ENCODE results near the gene ARHGEF28.

ARHGEF28 gene

DNA sequence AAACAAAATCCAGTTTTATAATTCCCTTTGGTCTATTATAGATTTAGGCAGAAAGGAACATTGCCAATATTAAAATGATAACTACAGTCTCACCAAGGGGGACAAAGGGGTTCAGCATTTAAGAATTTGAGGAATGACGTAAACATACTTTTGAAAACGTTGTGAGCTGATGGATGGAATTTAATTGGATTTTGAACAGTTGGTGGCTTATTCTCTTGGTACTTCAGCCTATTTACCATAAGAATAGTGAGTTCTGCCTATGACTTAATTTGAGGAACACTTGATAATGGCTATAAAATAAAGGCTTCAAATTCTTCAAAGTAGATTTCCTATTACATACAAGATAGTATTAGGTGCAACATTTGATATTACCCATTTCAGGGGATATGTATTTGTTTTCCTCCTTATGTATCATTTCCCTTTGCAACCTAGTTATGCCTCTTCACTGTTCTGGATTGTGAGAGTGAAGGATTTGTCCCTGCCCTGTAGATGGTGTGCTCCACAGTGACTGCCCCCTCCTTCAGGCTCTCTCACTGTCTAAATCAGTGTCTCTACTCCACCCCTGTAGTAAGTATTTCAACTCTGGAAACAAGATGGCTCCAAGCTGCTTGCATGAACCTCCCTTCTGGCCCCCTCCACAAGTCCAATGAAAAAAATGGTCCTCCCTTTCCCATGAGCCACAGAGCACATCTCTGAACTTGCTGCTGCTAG lies 225.6 kb downstream of the ARHGEF28 start:
- DNase-seq (ENCODE audit: low spot score) = no peak

DNA sequence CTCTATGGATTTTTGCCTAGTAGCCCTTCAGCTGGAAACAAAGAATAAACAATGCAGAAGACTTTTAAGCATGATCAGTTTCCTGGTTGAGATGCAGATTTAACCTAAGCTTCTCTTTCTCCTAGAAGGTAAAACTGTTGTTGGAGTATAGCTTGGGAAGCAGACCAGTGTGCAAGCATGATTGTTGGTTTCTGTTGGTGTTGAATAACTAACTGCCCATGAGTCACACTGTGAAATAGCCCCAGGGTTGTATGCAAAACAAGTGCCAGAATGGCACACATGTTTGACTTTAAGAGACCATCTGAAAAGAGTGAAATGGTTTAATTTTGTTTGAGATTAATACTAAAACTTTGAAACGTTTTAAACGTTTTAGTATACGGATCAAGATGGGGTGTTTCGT lies 227.1 kb downstream of the ARHGEF28 start:
- no peak for DNase-seq (ENCODE audit: low spot score)

DNA sequence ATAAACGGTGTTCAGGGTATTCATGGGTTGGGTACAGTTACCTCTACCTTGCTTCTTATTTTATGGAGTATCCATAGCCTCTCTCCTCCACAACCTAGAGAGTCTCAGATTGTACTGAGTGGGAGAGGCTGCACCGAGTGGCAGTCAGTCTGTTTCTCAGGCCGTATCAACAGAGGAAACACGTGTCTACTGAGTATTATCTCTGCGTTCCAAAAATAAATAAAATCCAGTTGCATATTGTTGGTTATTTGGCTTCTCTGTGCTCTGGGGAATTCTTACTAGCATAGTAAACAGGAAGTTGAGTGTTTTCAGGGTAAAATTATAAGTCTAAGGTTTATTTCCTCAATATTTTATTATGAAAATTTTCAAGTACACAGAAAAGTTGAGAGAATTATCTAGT lies 231.0 kb downstream of the ARHGEF28 start:
- DNase-seq (ENCODE audit: low spot score) = no peak

DNA sequence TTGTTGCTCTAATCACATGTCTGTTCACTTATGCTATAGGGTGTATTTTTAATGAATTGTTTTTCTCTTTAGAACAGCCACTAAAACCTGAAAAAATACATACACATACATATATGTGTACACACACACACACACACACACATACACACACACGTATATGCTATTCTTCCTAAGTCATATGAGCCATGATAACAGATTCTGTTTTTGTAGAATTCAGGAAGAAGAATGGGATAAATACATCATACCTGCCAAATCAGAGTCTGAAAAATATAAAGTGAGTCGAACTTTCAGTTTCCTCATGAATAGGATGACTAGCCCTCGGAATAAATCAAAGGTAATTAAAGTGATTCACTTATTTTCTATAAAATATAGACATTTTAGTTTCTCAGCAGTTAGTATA lies 231.4 kb downstream of the ARHGEF28 start:
- DNase-seq (ENCODE audit: low spot score) = no peak

DNA sequence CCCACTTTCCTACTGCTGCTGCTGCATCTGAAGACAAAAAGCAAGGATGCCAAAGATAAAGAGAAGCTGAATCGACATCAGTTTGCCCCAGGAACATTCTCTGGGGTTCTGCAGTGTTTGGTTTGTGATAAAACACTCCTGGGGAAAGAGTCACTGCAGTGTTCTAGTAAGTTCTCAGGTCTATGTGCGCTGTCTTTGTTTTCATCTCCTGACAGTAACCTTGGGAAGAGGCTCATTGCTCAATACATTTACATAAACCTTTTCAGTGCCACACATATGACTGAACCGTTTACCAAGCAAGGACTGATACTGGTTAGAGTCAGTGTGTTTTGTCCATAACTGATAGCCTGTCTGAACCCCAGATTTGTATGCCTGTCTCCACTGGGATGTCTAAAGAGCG lies 232.1 kb downstream of the ARHGEF28 start:
- DNase-seq (ENCODE audit: low spot score) = no peak

DNA sequence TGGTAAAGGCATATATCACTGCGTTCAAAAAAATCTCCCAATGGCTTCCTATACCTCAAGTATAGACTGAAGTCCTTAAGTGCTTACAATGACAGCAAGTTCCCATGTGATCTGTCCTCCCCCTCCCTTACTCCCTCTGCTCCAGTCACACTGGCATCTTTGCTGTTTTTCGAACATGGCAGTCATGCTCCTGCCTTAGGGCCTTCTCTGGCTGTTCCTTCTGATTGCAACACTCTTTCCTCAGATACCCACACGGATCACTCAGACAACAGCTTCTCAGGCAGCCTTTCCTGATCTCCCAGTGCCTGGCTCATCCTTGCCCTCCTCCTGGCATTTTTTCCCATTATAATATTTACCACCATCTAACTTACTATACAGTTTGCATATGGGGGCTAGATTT lies 232.8 kb downstream of the ARHGEF28 start:
- no peak for DNase-seq (ENCODE audit: low spot score)

DNA sequence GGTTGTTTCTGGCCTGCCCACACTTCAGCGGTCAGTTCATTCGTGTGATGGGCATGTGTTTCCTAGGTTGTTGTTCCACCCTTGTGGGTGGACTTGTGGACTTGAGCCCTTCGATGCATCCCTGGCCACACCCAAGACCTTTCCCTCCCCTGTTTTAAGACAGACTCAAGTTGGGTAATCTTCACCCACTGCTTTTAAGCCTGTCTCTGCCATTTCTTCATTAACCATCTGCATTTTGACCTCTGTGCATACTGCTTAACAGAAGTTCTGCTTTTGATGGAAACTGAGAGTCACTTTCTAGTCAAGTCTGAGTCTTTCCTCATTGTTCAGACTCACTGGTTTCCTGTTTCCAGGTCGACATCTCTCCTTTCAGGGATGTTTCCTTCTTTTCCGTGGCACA lies 233.7 kb downstream of the ARHGEF28 start:
- no peak for DNase-seq (ENCODE audit: low spot score)

DNA sequence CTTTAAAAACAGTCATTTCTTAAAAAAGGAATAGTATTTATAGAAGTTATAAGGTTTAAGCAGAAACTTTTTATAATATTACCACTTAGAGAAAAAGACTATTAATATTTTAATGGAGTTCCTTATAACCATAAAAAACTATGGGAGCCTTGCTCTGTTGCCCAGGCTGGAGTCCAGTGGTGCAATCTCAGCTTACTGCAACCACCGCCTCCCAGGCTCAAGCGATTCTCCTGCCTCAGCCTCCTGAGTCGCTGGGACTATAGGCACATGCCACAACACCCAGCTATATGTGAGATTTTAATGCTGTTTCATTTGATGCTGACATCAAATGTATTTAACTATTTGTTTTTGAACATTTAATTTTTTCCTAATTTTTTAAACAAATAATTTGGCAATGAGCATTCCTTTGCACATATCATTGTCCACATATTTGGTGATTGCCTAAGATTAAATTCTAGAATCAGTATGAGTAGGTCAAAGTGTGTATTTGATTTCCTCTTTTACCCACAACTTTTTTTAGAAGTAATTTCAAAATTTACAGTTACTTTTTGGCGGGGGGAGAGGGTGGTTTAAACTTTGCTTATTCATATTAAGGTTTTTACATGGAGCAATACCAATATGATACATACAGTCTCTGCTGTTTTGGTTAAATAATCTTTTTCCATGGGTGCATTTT lies 235.5 kb downstream of the ARHGEF28 start:
- DNase-seq (ENCODE audit: low spot score) = no peak

DNA sequence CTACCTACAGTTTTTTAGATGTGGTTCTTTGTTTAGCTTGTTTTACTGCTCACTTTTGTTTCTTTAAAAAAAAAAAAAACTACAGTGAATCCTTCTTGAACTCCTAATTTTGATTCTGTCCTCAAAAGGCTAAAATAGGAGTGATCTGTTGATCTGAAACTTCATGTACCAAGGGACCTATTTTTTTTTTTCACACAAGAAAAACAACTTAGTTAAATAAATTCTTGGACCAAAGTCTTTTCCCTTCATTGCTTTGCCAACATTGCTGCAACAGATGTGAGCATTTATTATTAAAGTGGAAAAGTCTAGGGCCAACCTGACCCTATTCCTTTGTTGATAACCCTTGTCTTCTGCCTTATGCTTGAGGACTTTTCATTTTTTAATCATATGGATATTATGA lies 236.8 kb downstream of the ARHGEF28 start:
- no peak for DNase-seq (ENCODE audit: low spot score)

DNA sequence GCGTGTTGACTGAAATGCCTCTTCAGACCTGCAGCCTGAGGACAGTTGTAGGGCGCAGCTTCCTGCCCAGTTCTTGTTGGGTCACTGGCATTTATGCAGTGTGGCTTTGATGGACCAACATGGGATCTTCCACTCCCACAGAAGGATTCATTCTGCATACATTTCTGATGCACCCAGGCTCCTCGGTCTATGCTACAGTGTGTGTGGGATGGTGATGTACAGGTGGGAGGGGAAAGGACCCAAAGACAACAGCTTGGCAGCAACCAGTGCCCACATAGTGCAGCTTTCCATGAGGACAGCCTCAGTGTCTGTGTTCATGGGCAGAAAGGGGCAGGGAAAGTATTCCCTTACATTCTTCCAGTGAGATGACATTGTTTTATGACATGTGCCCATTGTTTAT lies 237.9 kb downstream of the ARHGEF28 start:
- no peak for DNase-seq (ENCODE audit: low spot score)

DNA sequence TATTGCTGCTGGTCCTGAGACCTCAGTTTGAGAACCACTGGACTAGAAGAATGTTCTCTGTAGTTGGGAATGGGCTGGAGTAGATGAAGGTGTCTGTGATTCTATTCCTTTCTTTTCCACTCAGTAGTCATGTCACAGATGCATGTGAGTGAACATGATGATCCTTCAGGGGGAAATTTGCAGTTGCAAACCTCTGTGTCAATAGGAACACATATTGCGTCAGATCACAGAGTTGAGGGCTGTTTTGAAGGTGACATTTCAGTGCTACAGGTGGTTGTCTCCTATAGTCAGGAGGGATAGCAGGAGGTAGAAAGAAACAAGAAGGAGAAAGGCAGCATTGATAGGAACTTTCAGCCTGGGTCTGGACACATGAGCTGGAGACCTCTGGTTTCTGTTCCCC lies 239.3 kb downstream of the ARHGEF28 start:
- no peak for DNase-seq (ENCODE audit: low spot score)

DNA sequence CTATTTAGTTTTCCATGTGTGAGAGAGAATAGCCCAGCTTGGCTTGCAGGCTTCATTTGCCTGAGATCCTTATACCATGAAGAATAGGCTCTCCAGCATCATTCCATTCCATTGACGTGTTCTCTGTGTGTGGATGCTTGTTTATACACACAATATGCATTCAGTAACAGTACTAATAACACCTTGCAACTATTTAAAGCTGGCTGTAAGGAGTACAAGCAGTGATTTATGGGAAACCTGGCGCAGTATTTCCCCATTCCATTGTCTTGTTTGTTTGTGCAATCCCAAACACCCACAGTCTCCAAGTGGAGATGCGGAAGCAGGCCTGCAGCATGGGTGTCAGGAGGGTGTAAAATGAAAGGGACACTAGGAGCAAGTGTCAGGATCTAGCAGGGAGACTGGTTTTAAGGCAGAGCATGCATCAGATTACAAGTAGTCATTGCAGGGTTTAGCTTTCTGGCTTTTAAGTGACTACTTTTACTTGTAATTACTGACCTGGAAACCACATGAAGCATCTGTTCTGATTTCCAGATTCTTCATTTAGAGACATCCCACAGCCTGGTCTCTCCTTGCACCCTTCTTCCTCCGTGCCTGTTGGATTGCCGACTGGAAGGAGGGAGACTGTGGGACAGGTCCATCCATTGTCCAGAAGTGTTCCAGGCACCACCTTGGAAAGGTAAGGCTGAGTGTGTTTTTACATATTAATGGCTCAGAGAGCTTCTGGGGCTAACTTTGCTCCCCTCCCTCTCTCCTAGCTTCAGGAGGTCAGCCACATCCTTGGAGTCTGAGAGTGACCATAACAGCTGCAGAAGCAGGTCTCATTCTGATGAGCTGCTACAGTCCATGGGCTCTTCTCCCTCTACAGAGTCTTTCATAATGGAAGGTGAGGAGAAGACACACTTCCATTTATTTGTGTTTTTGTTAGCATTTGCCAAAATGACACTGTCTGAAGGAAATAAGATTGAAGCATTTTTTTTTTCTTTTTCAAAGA lies 241.6 kb downstream of the ARHGEF28 start:
- no peak for DNase-seq (ENCODE audit: low spot score)

DNA sequence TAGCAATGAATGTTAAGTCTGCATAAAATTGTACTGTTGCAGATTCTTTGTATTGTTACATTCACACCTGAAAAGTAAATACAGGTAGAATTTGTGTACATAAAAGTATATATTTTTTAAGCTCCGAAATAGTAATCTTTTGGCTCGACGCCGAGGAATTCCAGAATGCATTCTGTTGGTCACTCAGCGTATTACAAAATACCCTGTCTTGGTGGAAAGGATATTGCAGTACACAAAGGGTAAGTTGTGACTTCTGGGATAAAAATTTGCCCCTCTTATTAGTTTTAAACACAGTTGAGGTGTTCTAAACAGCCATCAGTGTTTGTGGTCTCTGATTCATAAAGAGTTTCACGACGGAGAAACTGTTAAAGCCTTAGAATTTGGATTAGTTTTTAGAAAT lies 257.6 kb downstream of the ARHGEF28 start:
- DNase-seq (ENCODE audit: low spot score) = no peak

DNA sequence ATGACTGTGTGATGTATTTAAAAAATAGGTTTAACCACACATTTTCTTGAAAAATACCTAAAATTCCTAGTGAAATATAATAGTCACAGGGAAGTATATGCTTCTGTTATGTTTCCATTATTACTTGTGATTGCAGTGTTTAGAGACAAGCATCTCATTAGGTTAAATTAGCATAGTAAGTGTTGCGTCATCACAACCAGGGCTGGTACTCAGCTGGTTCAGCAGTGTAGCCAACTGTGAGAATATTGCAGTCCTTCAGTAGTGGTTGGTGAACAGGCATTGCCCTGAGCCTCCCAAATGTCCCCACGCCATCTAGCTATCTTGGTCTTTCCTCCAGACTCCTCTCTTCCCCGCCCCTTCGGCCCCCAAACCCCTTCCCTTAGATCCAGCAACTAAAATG lies 261.7 kb downstream of the ARHGEF28 start:
- no peak for DNase-seq (ENCODE audit: low spot score)

DNA sequence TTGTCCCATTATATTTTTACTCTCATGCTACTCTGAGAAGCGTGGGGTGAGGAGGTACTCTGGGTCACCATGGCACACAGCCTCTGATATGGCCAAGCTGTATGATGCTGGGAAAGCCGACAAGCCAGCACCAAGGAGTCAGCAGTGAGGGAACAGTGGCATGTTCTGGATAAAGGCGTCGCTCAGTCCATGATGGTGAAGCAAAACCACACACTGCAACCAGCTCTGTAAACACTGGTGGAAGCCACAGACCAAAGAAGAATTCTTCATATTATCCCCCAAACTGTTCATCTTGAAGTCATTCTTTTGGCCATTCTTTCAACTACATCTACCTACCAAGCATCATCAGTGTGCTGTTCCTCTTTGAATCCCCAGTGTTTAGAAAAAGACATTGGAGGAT lies 264.6 kb downstream of the ARHGEF28 start:
- no peak for DNase-seq (ENCODE audit: low spot score)

DNA sequence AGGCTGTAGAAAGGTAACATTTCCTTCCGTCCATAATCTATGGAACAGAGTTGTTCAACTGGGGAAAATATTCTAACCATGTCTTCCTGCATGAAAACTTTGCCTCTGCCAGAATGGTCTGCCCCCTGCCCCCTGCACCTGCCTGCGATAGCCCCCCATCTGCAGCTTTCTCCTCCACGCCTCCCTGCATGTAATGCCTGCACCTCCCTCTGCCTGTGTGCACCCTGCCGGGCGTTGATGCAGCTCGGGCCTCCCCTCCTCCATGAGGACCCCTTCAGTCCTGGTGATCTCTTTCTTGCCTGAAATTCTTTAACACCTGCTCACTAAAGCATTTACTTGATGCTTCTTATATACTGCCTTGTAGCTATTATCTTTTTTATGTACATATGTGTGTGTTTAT lies 266.2 kb downstream of the ARHGEF28 start:
- no peak for DNase-seq (ENCODE audit: low spot score)

DNA sequence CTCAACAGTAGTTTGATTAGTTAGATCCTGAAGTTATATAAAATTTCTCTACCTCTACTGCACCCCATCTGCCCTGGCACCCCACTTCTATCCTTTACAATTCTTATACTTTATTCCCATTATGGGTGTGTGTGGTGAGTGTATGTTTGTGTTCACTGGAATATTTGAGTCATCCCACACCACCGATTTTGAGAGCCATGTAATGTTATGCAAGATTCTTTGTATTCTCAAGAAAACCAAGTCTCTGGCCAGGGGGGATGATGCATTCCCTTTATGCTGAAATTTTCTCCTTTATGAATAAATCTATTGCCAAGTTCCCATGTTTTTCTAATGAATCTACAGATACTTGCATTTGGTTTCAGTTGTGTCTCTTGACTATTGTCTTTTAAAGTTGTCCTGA lies 266.8 kb downstream of the ARHGEF28 start:
- DNase-seq (ENCODE audit: low spot score) = no peak

DNA sequence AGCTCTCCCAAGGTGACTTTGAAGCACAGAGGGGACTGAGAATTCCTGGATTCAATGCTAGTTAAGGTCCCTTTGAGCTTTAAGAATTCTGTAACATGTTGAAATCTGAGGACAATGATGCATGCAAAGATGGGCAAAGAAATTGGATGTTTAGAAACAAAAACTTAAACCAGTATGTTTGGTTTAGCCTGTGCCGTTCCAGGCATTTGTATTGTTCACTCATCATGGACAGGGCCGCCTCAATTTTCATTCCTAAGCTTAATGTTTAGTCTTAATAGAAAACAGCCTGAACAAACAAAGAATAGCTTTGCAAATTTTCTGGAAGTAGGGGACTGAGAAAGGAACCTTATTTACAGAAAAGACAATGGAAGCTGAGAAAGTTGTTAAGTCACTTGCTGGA lies 267.8 kb downstream of the ARHGEF28 start:
- DNase-seq (ENCODE audit: low spot score) = no peak

DNA sequence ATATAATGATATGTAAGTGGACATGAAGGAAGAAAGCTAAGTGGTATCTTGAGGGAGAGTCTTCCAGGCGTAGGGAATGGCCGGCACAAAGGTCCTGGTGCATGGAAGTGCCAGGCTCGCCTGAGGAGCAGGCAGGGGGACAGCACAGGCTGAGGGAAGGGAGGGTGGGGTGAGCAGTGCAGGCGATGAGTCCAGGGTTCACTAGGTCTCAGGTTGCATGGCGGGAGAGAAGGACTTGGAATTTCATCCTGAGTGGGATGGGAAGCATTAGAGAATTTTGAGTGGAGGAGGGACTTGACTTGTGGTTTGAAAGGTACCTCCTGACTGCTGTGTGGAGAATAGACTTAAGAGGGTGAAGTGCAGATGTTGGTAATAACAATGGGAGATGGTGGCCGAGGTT lies 268.9 kb downstream of the ARHGEF28 start:
- DNase-seq (ENCODE audit: low spot score) = no peak

DNA sequence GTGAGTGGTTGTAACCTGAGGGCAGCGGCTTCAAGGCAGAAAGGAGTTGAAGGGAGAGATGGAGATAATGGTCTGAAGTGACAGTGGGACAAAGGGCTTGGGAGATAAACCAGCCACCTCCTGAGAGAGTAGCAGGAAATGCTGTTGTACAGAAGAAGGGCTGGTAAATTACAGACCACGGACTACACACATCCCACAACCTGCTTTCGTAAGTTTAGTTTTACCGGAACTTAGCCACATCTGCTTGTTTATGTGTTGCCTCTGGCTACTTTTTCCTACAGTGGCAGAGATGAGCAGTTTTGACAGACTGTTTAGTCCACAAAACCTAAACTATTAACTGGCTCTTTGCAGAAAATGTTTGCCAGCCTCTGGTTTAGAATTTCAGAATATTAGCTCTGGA lies 269.5 kb downstream of the ARHGEF28 start:
- DNase-seq (ENCODE audit: low spot score) = no peak

DNA sequence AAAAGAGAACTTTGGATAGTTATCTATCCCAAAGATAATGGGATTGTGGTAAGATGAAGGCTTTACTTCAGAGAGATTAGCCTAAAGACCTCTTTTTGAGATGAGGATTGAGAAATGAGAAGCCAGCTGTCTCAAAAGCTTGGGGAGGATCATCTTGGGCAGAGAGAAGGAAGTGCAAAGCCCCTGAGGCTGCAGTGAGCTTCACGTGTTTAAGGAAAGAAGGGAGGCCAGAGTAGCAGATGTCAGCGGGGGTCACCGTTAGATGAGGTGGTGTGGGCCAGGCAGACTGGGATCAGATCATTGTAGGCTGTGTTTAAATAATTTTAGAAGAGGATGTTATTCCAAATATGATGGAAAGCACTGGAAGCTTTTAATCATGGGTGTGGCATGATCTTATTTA lies 270.1 kb downstream of the ARHGEF28 start:
- DNase-seq (ENCODE audit: low spot score) = no peak

DNA sequence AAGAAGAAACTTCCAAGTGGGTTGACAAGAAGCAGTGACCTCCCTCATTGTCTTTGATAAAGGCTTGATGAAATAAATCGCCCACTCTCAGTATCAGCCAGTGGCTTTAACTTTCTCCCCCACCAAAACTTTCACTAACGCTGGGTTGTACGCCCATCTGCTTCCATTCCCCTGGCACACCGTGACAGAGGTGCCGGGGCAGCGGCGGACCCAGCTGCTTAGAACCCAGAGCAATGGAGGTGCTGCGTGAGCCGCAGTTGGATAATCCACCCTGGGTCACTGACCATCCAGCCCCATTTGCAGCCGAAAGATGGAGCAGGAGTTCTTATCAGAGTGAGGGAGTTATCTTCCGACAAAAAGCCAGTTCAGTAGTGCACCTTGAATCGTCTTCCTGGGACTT lies 270.7 kb downstream of the ARHGEF28 start:
- DNase-seq (ENCODE audit: low spot score) = no peak

Data from SK-N-DZ (cell line).